GM19463 (cell line): Measurements from ENCODE around the gene EVC.
"Not testable (repeated sequence)": the region's sequence is repeated elsewhere in the genome, so short reads cannot be mapped to it uniquely, and the experiment has no call there.

ENCODE experiments used
- ATAC-seq: cut with Tn5 transposase; IDR thresholded peaks from one replicate; pipeline ENCODE4 v1.9.1; 2021; ENCODE audit warnings: mild to moderate bottlenecking, moderate library complexity; ENCODE audit not compliant: unreplicated experiment

EVC gene

GRCh38 chr4:5836943-5837342, 125.9 kb downstream of the EVC start:
- no peak for ATAC-seq

GRCh38 chr4:5837483-5837882, 126.5 kb downstream of the EVC start:
- not testable (repeated sequence) for ATAC-seq

- no peak for ATAC-seq
These were observed 128.3 kb downstream of the EVC start for GRCh38 chr4:5839332-5839731.

- no peak for ATAC-seq
These were observed 129.0 kb downstream of the EVC start for GRCh38 chr4:5839751-5840674.

DNA sequence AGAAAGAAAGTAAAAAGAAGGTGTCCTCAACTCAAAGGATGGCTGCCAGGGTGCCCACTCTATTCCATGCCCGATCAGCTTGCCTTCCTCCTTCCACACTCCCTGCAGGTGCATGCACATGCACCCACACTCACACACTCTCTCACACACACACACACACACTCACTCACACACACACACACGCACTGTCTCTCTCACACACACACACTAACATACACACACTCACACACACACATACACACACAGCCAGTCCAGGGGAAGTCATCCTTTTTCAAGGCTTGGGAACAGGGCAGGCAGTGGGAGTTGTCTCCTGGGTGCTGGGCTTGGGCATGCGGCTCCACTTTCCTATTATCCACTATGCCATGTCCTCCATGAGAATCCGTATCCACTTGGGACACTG, 131.5 kb downstream of the EVC start:
- ATAC-seq = no peak

DNA sequence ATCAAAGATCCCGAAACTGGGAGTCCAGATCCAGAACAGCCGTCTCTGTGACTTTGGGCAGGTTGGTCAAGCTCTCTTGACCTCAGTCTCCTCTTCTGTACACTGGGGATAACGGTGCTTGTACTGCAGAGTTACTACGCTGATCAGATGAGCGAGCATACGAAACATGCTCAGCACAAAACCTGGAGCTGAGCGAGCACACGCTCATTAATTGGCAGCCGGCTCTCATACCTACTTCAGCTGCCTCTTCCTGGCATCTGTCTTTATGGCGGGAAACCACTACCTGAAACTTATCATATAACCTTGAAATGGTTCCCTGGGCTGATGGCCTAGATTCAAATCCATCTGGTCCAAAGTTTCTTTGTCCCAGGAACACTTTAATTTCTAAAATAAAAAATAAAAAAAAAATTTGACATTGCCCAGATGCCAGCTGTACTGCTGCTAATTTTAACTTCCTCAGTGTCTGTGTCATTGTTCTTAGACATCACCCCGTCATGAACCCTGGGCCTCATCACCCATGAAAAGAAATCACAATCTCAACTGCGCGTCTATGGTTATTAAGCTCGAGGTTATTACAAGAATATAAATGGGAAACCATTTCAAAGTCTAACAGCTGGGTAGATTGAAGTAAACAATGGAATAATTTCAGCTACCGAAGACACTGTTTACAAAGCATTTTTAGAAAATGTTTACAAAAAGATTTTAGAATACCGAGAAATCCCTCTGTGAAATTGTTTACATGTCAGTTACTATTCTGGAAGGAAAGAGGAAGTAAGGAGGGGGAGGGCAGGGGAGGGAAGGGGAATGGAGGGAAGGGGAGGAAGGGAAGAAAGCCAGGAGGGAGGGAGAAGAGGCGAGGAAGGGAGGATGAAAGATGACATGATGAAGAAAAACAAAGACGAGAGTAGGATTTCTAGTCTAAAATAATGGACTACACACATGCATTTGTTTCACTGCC, 132.9 kb downstream of the EVC start:
- no peak for ATAC-seq

DNA sequence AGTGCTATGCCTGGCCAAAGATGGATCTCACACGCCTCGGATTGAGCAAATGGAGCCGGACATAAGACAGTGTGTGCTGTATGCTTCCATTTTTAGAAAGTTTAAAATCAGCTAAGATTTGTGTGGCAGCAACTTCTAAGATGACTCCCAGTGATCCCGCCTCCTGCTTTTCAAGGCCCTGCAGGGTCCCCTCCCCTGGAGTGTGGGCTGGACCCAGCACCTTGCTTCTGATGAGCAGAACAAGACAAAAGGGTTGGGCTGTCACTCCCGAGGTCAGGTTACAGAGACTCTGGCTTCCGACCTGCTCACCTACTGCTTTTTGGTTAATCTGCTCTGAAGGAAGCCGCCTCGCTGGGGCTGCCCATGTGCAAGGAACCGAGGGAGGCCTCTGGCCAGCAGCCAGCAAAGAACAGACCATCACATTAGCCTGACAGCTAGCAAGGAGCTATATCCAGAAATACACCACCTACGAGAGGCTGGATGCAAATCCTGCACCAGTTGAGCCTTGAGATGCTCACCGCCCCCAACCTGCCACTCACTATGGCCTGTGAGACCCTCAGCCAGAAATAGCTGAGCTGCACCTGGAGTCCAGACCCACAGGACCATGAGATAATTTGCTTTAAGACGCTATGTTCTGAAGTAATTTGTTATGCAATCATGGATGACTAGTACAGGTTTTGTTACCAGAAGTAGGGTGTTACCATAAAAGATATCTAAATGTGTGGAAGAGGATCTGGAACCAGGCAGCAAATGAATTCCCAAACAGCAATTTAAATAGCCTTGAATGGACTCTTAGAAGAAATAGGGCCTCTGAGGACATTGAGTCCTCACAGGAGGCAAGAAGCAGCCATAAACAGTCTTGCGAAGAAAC, 134.3 kb downstream of the EVC start:
- ATAC-seq = no peak

GRCh38 chr4:5851637-5852301, 140.8 kb downstream of the EVC start:
- no peak for ATAC-seq

DNA sequence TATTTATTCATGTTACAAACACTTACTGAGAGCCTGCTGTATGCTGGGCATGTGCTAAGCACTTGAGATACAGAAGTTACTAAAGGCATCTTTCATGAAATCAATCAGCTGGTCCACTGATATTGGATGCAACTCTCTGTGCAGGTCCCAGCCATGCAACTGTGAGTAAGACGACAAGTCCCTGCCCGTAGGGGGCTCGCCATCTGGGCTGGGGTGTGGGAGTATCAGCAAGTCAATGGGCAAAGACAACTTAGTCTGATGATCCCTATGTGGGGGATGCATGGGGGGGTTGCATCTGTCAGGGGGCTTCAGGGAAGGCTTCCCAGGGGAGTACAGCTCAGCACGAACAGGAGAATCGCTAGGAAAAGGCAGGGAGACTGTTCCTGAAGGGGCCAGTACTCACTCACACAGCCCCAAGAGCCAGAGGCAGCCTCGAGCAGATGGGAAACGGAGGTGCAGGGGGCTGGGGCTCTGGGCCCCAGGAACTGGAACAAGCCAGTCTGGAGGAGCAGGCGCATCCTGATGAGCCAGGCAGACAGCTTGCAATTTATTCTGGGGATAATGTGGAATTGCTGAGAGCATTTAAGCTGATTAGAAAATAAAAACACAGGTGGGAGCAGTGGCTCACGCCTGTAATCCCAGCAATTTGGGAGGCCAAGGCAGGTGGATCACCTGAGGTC, 141.7 kb downstream of the EVC start:
- no peak for ATAC-seq

DNA sequence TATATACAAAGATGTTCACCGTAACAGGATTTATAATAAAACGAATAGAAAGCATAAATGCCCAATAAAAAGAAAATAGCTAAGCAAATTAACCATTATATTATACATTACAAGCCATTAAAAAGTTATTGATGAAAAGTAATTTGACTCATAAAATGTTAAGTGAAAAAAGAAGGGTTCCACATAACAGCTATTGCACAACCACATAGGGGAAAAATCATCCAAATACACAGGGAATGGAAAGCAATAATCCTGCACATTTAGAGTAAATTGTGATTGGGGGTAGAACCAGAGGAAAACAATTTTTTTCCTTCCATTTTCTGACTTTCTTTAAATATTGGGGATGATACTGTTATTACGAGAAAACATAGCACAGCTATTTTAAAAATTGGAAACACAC, 143.9 kb downstream of the EVC start:
- ATAC-seq = no peak

DNA sequence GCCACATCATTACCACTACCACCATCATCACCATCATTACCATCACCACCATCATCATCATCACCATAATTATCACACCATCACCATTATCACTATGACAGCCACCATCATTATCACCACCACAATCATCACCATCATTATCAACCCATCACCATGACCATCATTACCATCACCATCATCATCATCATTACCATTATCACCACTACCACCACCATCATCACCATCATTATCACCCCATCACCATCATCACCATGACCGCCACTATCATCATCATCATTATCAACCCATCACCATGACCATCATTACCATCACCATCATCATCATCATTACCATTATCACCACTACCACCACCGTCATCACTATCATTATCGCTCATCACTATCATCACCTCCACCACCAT, 145.4 kb downstream of the EVC start:
- not testable (repeated sequence) for ATAC-seq

DNA sequence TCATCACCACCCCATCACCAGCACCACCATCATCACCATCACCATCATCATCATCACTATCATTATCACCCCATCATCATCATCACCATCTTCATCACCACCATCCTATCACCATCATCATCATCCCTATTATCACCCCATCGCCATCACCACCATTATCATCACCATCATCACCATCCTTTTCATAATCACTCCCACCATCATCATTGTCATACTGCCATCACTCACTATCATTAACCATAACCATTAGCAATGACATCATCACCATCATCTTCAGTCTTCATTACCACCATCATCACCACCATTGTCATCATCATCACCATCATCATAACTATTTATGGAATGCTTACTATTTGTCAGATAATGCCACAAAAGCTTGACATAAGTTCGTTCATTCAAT, 146.2 kb downstream of the EVC start:
- no peak for ATAC-seq

- no peak for ATAC-seq
These were observed 147.2 kb downstream of the EVC start for GRCh38 chr4:5858020-5858769.

DNA sequence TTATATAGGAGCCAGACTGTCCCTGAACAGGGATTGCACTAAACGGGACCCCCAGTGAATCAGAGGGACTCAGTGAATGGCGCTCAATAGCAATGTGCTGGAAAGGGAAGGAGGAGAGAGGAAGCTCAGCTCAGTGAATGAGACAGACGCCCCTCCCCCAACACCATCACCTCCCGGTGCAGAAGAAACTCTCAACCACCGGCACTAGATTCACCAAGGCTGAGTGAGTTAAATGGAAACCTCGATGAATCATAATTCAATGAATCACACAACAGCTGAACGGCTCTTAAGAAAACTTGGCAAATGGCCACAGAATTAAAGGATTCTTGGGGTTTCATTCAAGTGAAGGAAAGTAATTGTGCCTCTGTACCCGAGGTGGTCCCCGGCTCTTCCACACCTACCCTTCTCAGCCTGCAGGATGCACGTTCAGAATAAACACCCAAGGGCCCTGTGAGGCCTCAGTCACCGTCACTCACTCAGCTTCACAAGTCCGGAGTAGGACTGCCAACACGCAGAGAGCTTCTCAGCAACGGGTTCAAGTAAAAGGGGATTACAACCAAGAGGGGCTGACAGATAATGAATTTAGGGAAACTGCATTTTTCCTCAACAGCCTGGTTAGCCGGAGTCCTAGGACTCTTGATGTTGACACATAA, 152.6 kb downstream of the EVC start:
- no peak for ATAC-seq
